Esophagus squamous epithelium (tissue), 4 donors: ENCODE measurements around the gene KRT16.

Experiments used
- CTCF ChIP-seq, 6 experiments: fragments of 450-650 bp in 4 of 6; fragments of 200-600 bp in 2 of 6; sonication (generic) in 2 of 6; IDR thresholded peaks; one replicate each; pipeline ENCODE4 v1.5.1; 2016 to 2019; ENCODE audit warnings: antibody characterized with exemption in 6 of 6, mild to moderate bottlenecking in 4 of 6, moderate library complexity in 4 of 6
- POLR2A ChIP-seq, 4 donors: fragments of 450-650 bp; IDR thresholded peaks; one replicate each; pipeline ENCODE4 v1.6.1; 2017; ENCODE audit warnings: antibody characterized with exemption in 4 of 4, mild to moderate bottlenecking in 4 of 4, moderate library complexity in 3 of 4

- no peak for TF ChIP-seq CTCF (IDR thresholded peaks at IDR 0.05)
- no peak for TF ChIP-seq POLR2A (IDR thresholded peaks at IDR 0.05)
Measured at GRCh38 chr17:41631898-41632285, 19.3 kb upstream of the KRT16 start.
